Colonic mucosa (tissue), 4 donors: ENCODE data around the gene PSD4. TPM values are rescaled to one million over a fixed set of nuclear protein-coding genes. Genes with fewer than 3 reads are reported as not detected.

Source experiments
- DNase-seq: peaks from one replicate; pipeline ENCODE4 v3.0.0-alpha.2; 2020
- H3K27ac ChIP-seq: fragments of 200-600 bp; one replicate; pipeline ENCODE4 v1.8.0; 2021
- H3K27me3 ChIP-seq: fragments of 200-600 bp; one replicate; pipeline ENCODE4 v1.8.0; 2021
- H3K36me3 ChIP-seq: fragments of 200-600 bp; one replicate; pipeline ENCODE4 v1.8.0; 2021
- H3K4me1 ChIP-seq: fragments of 200-600 bp; one replicate; pipeline ENCODE4 v1.8.0; 2021; ENCODE audit warnings: mild to moderate bottlenecking
- H3K4me3 ChIP-seq: fragments of 200-600 bp; one replicate; pipeline ENCODE4 v1.8.0; 2021
- H3K9ac ChIP-seq, 2 donors: one replicate each; pipeline ENCODE4 v1.7.0; 2013; ENCODE audit warnings: control low read depth in 2 of 2, low read depth in 2 of 2, low read length in 2 of 2
- H3K9me3 ChIP-seq: fragments of 200-600 bp; one replicate; pipeline ENCODE4 v1.8.0; 2021
- CTCF ChIP-seq: fragments of 200-600 bp; IDR thresholded peaks from one replicate; pipeline ENCODE4 v1.8.0; 2022; ENCODE audit warnings: antibody characterized with exemption, mild to moderate bottlenecking
- intact Hi-C: fragments of 100-400 bp; cut with DNase I; formaldehyde crosslinking; loops from one replicate; pipeline ENCODE4 v1.14.1; 2022
- total RNA-seq, 2 donors: library from RNA; stranded (reverse); fragmentation: NEBNext Ultra II Directional in 1 of 2; extraction: Animal tissue kit (Norgen Biotek cat#: 25700) in 1 of 2; gene quantifications; one replicate each; pipeline ENCODE4 v1.2.1, GENCODE V29; 2021
- donor health status: healthy.
- donor health status: DM: no; HTN: no; CAD: no.
- donor health status: DM: no; HTN: no; CAD: no.

The PSD4 gene
- total RNA-seq, 2 donors from 2014 or later, result 36.5 to 50.6 TPM

- no peak for DNase-seq
- Histone ChIP-seq H3K9me3 (no peaks in the 10 kb centered on the region), H3K9ac (peak overlapping the region; percentile 50 to 59), H3K4me3 (peak overlapping the region; percentile 27), H3K27ac (peak overlapping the region; percentile 47), H3K36me3 (no peaks in the 10 kb centered on the region), H3K4me1 (no peaks in the 10 kb centered on the region), H3K27me3 (no peaks in the 10 kb centered on the region)
- intact Hi-C loops, result no loop called here
- TF ChIP-seq CTCF, result no peak
Measured at GRCh38 chr2:113174376-113174750, 592 bp downstream of the PSD4 start.

GRCh38 chr2:113175042-113175628 lies 1.4 kb downstream of the PSD4 start:
- no peak for DNase-seq
- Histone ChIP-seq H3K9ac (peak overlapping the region; percentile 50 to 59), H3K9me3 (no peaks in the 10 kb centered on the region), H3K4me3 (peak overlapping the region; percentile 27), H3K27ac (peak overlapping the region; percentile 47), H3K4me1 (no peaks in the 10 kb centered on the region), H3K27me3 (no peaks in the 10 kb centered on the region), H3K36me3 (no peaks in the 10 kb centered on the region)
- no peak for TF ChIP-seq CTCF
- intact Hi-C loops, result no loop called here

GRCh38 chr2:113175736-113176695 lies 2.2 kb downstream of the PSD4 start:
- intact Hi-C loops, result no loop called here
- Histone ChIP-seq H3K27me3 (no peaks in the 10 kb centered on the region), H3K27ac (peak overlapping the region; percentile 8), H3K9me3 (no peaks in the 10 kb centered on the region), H3K4me3 (peak overlapping the region; percentile 27), H3K36me3 (no peaks in the 10 kb centered on the region), H3K9ac (peak overlapping the region in 1 of 2 donors; percentile 12), H3K4me1 (no peaks in the 10 kb centered on the region)
- TF ChIP-seq CTCF, result no peak
- DNase-seq, result no peak

- H3K27ac ChIP-seq, result no peak overlapping the region
- no peak for TF ChIP-seq CTCF
- no peaks in the 10 kb centered on the region for H3K27me3 ChIP-seq
- no peaks in the 10 kb centered on the region for H3K4me1 ChIP-seq
- no peak overlapping the region for H3K9ac ChIP-seq
- no peaks in the 10 kb centered on the region for H3K9me3 ChIP-seq
- DNase-seq, result no peak
- no peaks in the 10 kb centered on the region for H3K36me3 ChIP-seq
- intact Hi-C loops, result no loop called here
- H3K4me3 ChIP-seq, result no peak overlapping the region
Measured at GRCh38 chr2:113176696-113177355, 3.1 kb downstream of the PSD4 start.

GRCh38 chr2:113178069-113178746 lies 4.4 kb downstream of the PSD4 start:
- no peak for DNase-seq
- no peak overlapping the region for H3K27ac ChIP-seq
- intact Hi-C loops, result no loop called here

More at GRCh38 chr2:113178069-113178746, 4.4 kb downstream of the PSD4 start:
- no peaks in the 10 kb centered on the region for H3K36me3 ChIP-seq
- no peak overlapping the region for H3K9ac ChIP-seq
- H3K9me3 ChIP-seq, result no peaks in the 10 kb centered on the region
- H3K4me3 ChIP-seq, result no peak overlapping the region
- no peaks in the 10 kb centered on the region for H3K27me3 ChIP-seq
- no peak for TF ChIP-seq CTCF
- H3K4me1 ChIP-seq, result no peaks in the 10 kb centered on the region
